NCI-H146 (cell line): ENCODE measurements around the gene NTRK1.

Experiments
- DNase-seq: peaks from one replicate; lab custom pipeline; 2025; lab: John Stamatoyannopoulos, UW

NTRK1 gene

DNA sequence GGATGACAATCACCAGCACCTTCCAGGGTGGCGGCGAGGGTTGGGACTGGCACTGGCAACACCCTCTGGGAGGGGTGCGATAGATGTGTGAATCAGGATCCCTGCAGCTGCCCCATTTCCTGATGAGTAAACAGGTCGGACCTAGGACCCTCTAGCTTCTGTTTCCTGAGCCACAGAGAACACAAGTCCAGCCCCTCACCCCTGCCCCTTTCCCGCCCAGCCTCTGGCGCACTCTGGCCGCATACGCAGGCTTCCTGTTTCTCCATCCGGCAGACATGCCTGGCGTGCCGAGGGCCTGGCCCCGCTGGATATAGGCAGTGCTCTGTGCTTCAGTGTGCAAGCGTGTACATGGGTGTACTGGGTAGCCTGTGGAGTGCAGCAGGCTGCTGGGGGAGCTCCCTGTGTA is 37.5 kb downstream of the NTRK1 start:
- no peak for DNase-seq

DNA sequence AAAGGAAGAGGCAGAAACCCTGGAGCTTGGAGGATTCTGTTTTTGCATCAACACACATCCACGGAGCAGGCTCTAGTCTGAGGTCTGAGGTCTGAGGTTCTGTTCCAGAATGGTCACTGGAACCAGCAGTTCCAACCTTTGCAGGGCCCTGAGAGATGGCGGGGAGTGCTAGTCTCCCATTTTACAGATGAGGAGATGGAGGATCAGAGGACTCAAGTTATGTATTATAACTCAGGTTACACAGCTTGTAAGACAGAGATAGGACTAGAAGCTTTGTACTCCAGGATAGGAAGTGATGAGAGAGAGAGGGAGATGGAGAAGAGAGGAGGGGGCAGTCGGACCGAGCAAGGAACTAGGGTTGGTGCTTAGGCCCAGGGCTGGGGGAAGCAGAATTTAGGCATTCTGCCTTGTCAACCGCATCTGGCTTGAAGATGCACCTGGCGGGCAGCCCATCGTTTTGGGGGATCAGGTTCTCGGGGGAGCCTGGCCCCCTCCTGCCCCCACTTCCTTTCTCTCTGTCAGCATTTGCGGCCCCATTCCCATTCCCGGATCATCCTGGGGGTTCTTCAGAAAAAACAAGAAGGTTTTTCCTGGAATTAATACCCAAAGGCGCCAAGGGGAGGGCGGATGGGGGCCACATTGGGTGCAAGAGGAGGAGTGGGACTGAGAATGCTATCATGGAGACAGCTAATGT is 38.5 kb downstream of the NTRK1 start:
- no peak for DNase-seq

DNA sequence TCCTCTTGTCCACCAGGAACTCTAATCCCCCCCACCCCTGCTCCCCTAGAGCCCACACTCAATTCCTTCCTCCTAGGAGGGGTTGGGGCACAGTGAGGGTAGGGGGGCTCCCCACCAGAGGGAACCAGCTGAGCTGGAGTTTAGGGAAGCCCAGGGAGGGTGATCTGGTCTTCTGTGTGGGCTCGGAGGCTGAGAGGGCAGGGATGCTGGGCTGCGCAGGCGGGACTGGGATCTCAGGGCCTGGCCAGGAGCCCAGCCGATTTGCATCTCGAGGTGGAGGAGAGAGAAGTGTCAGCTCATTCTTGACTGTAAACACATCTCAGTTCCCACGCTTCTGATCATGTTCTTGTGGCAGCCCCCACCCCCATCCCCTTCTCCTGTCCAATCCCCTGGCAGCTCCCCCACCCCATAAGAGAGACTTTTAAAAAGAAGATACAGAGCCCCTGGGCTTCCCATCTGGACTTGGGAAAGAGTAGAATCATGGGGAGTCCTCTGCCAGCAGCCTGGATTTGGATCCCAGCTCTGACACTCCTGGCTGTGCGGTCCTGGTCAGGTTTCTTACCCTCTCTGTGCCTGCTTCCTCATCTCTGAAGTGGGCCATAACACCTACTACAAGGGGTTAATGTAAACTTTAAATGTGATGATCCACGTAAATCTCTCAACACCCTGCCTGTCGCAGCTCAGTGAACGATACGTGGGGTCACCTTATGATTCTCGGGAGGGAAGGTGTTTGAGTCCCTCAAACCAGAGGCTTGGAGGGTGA is 39.5 kb downstream of the NTRK1 start:
- no peak for DNase-seq

DNA sequence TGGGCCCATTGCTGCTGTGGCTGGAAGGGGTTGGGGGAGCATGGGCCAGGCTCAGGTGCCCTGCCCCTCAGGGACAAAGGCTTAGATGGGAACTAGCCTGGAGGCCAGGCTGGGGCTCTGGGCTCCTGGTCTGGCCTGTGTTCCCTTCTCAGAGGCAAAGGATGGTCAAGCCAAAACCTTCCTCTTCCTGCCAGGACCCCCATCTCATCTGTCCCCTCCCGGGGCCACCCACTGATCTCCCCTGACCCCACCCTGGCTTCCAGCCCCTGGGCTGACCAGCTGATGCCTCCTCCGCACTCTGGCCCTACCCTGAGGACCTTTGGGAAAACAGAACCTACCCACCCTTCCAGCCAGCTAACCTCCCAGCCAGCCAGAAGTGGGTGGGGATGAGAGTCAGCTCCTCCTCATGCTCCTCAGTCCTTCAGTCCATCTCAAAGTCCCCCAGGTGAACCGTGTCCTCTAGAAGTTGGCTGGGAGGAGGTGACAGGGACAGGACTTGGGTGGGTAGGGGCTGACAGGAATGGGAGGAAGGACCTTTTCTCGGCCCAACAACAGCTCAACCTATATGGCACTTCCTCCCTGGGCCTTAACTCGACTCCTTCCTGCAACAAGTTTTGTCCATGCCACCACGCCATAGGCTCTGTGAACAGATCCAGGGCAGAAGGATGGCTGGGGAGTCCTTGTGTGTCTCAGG is 40.4 kb downstream of the NTRK1 start:
- no peak for DNase-seq

DNA sequence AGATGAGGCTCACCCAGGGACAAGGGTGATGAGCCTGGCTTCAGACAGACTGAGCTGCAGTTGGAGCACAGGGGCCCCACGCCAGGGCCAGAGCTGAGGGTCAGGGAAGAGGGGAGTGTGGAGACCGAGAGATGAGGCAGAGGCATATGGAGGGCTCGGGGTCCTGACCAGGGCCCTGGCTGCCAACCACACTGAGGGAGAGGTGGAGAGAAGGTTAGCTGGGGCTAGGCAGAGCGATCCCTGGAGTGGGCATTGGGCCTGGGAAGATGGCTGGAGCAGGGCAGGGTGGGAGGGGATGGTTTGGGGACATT is 40.9 kb downstream of the NTRK1 start:
- no peak for DNase-seq

DNA sequence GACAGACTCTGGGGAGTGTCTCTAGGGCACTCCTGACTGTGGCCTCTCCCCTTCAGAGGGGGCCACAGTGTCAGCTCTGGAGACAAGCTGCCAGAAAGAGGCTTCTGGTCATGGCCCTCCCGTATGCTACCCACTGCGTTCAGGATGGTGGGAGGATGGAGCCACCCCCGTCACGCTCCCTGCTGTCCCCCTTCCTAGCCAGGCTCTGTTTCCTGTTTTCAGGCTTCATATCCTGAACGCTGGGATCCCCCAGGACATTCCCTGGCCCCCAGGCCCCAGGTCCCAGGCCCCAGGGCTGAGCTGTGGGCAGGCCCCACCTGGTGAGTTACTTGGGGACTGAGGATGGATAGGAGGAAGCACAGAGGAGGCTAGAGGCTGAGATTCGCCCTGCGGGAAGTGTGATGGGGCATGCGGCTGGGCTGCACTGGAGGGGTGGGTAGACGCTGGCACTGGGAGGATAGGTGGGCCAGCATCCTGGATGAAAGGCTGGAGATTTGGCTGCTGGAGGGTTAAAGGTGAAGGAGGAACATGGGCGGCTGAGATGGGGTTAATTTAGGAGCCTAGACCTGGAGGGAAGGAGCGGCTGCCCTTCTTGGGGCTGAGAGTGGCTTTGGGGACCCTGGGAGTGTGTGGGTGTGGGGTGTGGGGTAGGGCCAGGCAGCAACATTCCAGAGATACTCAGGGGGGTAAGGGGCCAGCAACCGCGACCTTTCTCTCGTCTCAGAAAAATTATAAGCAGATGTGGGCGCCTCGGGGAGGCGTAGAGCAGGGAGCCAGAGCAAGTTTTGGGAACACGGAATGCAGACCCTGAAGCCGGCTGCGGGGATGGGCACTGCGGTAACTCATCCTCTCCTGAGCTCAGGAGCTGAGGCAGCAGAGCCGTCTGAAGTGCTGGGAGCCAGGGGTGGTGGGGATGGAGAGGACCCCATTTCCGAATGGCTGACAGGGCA is 41.6 kb downstream of the NTRK1 start:
- DNase-seq, result no peak

DNA sequence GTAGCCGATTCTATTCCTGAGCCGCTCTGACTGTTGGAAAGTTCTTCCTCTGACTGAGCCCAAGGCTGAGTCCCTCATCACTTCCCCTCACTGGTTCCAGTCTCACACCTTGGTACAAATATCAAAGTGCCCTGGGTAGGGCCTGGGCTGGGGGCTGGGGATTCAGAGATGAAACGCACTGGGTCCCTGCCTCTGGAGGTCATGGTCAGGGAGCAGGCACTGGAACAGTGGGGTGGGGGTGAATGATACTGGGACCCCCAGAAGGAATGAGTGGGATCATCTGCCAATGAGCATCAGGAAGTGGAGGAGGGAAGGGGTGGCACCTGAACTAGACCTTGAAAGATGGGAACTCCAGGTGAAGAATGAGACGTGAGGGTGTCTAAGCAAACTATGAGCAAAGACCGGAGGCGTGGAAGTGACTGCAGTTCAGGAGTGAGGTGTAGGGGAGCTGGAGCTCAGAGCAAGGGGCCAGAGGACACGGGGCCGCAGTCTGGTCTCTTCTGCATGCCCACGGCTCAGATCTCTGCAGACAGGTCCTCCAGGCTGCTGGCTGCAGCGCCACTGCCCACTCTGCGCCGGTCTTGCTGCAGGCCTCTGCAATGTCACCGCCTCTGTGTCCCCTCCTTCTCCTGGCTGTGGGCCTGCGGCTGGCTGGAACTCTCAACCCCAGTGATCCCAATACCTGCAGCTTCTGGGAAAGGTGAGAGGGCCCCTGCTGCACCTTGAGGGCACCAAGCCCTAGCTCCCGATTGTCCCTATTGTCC is 42.8 kb downstream of the NTRK1 start:
- no peak for DNase-seq

DNA sequence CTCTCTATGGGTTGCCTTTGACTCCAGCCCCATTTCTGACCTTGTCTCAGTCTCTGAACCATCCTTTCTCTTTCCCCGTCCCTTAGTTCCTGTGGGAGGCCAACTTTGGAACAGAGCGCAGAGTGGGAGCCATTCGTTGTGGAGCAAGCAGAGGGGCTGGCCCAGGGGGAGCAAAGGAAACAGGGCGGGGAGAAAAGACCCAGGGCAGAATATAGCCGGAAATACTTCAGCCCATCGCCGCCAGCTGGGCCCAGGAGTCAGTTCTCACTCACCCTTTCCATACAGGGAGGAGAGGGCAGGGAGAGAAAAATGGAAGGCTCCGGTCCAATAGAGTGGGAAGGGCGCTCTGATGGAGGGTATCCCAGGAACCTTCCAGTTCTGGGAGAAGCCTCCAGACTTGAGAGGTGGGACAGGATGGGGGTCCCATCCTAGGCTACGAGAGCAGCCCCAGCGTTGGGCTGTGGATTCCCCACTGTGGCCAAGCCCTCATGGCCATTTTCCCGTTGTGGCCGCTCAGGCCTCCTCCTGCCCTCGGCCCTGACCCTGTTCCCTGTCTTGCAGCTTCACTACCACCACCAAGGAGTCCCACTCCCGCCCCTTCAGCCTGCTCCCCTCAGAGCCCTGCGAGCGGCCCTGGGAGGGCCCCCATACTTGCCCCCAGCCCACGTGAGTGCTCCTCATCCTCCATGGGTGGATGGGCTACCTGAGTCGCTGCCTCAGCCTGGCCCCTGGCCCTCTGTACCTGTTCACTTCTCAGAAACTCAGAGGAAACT is 43.7 kb downstream of the NTRK1 start:
- no peak for DNase-seq

DNA sequence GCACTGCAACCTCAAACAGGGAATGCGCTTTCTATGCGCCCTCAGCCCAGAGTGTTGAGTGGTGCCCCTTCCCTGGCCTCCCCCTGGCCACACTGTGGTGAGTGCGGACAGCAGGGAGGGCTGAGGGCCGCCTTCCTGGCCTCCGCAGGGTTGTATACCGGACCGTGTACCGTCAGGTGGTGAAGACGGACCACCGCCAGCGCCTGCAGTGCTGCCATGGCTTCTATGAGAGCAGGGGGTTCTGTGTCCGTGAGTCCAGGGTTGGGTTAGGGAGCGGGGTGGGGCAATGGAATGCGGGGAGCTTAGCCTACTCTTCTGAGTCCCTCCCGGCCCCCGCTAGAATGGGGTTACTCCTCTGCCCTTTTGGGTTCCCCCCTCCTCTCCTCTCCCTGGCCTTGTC is 44.5 kb downstream of the NTRK1 start:
- DNase-seq, result no peak

DNA sequence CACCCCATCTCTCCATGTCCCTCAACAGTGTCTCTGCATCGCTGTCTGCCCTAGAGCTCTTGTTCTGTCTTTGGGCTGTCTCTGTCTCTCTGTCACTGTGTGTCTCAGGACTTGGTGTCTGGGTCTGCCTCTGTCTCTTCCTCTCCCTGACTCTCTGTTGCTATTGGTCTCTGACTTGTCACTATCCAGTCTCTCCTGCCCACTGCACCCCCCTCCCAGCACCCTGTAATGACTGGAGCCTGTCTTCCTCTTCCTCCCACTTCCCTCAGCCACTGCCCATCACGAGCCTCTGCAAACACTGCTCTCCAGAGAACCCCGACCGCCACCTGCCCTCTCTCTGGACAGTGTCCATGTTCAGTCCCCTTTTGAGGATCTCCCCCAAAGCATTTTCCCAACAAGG is 45.0 kb downstream of the NTRK1 start:
- no peak for DNase-seq

DNA sequence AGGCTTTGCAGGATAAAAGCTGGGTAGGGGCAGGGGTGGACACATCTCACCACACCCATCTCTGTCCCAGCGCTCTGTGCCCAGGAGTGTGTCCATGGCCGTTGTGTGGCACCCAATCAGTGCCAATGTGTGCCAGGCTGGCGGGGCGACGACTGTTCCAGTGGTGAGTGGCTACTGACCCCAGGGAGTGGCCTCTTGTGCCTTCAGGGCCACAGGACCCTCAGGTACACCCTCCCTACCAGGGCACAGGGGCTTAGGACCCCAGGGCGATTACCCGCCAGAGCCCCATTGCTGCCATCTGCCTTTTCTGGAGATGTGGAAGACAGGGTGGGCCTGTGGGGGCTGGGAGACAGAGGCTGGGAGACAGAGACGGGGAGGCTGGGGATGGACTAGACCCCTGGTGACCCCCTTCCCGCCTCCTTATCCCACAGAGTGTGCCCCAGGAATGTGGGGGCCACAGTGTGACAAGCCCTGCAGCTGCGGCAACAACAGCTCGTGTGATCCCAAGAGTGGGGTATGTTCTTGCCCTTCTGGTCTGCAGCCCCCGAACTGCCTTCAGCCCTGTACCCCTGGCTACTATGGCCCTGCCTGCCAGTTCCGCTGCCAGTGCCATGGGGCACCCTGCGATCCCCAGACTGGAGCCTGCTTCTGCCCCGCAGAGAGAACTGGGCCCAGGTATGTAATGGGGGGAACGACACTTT is 45.7 kb downstream of the NTRK1 start:
- no peak for DNase-seq

DNA sequence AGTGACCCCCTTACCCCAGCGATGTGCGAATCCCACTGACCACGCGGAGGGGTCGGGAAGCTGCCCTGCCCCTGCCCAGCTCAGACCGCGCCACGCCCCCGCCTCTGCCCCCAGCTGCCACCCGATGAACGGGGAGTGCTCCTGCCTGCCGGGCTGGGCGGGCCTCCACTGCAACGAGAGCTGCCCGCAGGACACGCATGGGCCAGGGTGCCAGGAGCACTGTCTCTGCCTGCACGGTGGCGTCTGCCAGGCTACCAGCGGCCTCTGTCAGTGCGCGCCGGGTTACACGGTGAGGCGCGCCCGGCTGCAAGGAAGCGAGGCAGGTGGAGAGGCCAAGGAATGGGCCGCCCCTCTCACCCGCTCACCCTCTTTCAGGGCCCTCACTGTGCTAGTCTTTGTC is 47.9 kb downstream of the NTRK1 start:
- DNase-seq, result peak; percentile 20

DNA sequence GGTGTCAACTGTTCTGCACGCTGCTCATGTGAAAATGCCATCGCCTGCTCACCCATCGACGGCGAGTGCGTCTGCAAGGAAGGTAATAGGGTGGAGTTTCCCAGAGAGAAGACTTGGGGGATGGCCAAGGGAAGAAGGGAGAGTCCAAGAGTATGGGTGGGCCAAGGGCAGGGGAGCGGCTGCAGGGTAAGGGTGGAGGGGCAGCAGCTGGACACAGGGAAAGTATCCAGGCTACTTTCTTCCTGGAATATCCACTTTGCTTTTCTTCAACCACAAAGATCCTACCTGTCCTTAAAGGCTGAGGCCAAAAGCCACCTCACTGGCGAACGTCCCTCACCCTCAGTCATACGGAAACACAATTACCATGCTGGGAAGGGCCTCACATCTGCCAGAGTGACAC is 48.3 kb downstream of the NTRK1 start:
- no peak for DNase-seq

DNA sequence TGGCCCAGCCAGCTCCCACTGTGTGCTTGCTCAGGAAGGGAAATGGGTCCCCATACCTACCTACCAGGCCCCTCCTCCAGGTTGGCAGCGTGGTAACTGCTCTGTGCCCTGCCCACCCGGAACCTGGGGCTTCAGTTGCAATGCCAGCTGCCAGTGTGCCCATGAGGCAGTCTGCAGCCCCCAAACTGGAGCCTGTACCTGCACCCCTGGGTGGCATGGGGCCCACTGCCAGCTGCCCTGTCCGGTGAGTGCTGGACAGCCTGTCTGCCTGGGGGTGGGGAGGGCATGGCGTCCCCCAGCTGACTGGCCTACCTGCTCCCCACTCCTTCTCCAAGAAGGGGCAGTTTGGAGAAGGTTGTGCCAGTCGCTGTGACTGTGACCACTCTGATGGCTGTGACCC is 49.0 kb downstream of the NTRK1 start:
- no peak for DNase-seq

DNA sequence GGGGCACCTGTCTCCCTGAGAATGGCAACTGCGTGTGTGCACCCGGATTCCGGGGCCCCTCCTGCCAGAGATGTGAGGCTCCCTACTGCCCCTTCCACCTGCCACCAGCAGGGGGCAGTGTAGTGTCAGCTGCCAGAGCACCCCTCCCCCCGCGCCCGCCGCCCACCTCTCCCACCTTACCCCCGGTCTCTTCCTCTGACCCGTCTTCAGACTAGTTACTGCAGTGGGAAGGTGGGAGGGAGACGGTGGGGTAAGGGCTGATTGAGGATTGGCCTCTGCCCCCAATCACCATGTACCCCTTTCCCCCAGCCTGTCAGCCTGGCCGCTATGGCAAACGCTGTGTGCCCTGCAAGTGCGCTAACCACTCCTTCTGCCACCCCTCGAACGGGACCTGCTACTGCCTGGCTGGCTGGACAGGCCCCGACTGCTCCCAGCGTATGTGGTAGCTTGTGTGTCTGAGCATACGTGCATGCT is 49.7 kb downstream of the NTRK1 start:
- DNase-seq, result peak; percentile 29

DNA sequence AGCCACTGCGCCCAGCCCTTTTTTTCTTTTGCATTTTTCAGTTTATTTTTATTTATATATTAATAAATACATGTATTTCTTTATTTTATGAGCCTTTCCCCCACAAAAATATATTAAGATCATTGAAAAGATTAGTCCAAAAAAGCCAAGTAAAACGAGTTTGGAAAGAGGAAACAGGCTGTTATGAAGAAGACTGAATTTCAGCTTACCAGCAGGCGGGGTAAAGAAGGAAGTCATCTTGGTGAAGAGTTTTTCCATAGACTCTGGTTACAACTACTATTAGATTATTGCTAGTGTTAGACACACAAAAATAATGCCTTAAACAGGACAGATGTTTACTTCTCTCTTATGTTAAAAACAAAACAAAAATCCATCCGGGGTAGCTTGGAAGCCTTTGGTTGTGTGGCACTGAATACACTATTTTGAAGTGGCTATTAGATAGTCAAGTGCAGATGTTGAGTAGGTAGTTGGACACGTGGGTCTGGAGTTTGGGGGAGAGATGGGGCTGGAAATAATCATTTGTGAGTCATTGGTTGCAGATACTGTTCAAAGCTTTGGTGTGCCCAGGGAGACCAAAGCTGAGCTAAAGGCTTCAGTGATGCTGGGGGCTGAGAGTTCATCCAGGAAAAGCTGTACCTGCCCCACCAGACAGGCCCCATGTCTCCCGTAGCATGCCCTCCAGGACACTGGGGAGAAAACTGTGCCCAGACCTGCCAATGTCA is 51.1 kb downstream of the NTRK1 start:
- no peak for DNase-seq

DNA sequence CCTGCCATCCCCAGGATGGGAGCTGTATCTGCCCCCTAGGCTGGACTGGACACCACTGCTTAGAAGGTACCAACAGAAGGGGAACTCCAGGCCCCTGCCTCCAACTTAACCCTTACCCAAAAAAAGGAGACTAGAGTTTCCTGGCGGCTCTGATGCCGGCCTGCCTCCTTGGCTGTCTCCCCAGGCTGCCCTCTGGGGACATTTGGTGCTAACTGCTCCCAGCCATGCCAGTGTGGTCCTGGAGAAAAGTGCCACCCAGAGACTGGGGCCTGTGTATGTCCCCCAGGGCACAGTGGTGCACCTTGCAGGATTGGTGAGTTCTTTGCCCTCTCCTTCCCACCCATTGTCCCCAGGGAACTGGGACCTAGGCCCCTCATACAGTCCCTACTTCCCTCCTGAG is 51.6 kb downstream of the NTRK1 start:
- DNase-seq, result no peak

DNA sequence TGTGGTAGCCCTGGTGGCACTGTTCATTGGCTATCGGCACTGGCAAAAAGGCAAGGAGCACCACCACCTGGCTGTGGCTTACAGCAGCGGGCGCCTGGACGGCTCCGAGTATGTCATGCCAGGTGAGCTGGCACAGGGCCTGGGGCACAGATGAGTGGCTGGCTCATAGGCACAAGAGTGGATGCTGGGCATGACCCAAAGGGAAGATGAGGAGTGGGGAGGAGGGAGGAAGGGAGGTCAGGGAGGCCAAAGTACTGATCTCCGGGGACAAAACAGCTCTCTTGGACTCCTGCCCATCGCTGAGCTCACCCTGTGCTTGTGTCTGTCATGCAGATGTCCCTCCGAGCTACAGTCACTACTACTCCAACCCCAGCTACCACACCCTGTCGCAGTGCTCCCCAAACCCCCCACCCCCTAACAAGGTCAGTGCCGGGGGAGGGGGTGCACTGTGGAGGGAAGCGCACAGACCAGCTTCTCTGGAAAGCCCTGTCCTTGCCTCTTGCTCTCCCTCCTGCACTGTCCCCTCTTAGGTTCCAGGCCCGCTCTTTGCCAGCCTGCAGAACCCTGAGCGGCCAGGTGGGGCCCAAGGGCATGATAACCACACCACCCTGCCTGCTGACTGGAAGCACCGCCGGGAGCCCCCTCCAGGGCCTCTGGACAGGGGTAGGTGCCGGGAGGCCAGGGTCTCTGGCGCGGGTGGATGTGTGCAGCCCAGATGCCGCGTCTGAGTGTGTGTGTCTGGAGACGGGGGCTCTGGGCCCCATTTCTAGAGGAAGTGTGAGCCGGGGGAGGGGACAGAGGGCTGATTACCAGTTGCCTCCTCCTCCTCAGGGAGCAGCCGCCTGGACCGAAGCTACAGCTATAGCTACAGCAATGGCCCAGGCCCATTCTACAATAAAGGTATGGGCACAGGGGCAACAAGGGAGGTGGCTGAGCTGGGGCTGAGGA is 52.5 kb downstream of the NTRK1 start:
- no peak for DNase-seq
